Skin of body (tissue), 2 donors: Measurements from ENCODE around the gene POLA1. TPM values are rescaled to one million over a fixed set of nuclear protein-coding genes. Genes with fewer than 3 reads are reported as not detected.

Experiments
- DNase-seq: peaks from one replicate; lab custom pipeline; 2025; lab: John Stamatoyannopoulos, UW
- total RNA-seq: library from RNA; depleted of rRNA; stranded (reverse); fragments of >200 nt; gene quantifications from one replicate; pipeline ENCODE4 v1.2.3, GENCODE V29; 2014

POLA1 gene
- total RNA-seq, 1 donor from 2014 or later, result 24.1 TPM

GRCh38 chrX:24963823-24964222 lies 270.1 kb downstream of the POLA1 start:
- no peak for DNase-seq

- no peak for DNase-seq
These were observed 271.7 kb downstream of the POLA1 start for GRCh38 chrX:24965372-24965771.

GRCh38 chrX:24969812-24970211 lies 276.1 kb downstream of the POLA1 start:
- DNase-seq, result no peak

GRCh38 chrX:24979081-24979480 lies 285.4 kb downstream of the POLA1 start:
- no peak for DNase-seq

- DNase-seq, result no peak
These were observed 287.3 kb downstream of the POLA1 start for GRCh38 chrX:24981030-24981429.

DNA sequence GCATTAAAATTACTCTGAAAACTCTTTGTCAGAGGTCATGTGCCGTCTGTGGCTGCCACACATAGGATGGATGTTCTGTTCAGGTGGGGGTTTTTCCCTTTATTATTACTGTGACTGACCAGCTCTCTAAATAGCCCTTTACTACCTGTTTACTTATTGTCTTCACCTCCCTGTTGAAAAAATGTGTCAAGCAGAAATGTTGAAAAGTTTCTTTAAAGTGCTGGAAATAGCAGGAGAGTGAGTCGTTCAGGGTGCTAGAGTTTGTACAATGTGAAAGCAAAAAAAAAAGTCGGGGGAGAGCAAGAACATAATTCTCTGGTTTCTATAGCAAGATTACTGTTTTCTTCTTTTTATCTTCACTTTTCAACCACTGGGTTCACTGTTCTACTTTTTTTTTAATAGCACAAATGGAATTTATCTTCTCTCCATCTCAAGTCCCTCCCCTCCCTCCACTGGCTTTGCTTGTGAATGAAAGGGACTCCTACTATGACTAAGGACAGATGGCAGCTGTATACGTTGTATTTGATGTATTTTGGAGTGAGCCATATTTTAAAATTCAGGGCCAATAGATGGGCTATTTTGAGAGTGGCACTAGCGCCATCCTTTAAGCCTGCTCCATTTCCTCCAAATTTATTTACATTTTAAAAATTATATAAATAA lies 288.7 kb downstream of the POLA1 start:
- no peak for DNase-seq

GRCh38 chrX:24983931-24984330 lies 290.2 kb downstream of the POLA1 start:
- no peak for DNase-seq

DNA sequence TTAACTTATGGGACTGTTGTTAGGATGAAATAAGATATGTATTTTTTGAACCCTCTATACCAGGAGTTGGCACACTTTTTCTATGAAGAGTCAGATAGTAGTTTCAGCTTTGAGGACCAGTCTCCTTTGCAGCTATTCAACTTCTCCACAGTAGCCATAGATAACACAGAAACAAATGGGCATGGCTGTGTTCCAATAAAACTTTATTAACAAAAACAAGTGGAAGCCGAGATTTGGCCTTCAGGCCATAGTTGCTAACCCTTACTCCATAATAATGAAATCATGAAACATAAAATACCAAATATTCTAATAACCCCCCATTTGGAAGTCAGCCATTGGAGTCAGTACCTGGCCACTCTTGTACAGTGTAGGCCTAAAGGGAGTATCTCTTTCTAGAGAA lies 291.4 kb downstream of the POLA1 start:
- DNase-seq, result no peak

- DNase-seq, result no peak
These were observed 294.0 kb downstream of the POLA1 start for GRCh38 chrX:24987731-24988130.

DNA sequence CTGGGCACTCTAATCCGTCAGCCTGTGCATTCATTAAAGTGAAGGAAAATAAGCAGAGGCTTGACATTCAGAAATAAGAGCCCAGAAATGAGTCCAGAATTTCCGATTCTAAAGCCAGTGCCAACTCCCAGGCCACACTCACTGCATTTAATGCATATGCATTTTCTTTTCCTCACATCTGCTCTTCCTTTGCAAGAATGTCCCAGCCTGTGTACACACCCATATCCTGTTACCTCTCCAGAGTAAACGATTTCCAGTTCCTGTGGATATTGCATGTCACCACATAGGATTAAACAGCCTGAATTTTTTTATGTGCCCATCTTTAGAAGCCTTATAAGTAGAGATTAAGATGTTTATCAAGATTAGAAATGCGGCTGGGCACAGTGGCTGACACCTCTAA lies 294.6 kb downstream of the POLA1 start:
- DNase-seq, result no peak

- DNase-seq, result no peak
These were observed 296.8 kb downstream of the POLA1 start for GRCh38 chrX:24990535-24990934.

DNA sequence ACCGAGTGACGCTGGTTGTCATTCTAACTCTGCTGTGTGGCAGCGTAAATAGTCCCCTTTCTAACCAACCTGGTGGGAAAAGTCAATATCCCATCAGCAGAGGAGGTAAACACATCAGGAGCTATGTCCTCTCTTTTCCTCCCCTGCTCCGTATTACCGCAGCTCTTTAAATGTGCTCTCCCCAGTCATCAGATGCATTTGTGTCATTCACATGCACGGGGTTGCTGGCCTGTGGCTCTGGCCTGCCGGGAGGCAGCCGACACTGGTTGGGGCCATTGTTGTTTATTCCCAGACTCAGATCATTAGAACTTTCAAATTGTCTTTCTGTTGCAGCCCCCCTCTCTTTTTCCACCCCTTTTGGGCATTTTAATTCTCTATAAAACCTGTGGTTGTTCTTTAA lies 300.2 kb downstream of the POLA1 start:
- no peak for DNase-seq

- DNase-seq, result no peak
These were observed 302.5 kb downstream of the POLA1 start for GRCh38 chrX:24996096-24996709.

DNA sequence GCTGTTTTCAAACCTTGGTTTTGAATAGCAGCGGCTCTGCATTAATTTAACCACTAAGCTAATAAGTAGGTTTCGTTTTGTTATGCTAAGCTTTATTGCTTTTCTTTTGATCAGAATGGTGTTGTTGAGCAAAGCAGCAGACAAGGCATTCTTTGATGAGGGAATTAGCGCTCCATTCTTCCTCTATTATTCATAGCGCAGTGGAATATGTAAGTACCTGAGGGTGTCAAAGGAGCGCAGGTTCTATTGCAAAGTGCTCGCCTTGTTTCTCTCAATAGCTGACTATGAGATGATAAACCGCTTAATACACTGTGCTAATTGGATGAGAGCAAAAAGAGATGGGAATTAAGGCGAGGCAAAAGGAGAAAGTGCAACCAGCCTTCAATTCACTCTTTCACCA lies 305.8 kb downstream of the POLA1 start:
- no peak for DNase-seq

DNA sequence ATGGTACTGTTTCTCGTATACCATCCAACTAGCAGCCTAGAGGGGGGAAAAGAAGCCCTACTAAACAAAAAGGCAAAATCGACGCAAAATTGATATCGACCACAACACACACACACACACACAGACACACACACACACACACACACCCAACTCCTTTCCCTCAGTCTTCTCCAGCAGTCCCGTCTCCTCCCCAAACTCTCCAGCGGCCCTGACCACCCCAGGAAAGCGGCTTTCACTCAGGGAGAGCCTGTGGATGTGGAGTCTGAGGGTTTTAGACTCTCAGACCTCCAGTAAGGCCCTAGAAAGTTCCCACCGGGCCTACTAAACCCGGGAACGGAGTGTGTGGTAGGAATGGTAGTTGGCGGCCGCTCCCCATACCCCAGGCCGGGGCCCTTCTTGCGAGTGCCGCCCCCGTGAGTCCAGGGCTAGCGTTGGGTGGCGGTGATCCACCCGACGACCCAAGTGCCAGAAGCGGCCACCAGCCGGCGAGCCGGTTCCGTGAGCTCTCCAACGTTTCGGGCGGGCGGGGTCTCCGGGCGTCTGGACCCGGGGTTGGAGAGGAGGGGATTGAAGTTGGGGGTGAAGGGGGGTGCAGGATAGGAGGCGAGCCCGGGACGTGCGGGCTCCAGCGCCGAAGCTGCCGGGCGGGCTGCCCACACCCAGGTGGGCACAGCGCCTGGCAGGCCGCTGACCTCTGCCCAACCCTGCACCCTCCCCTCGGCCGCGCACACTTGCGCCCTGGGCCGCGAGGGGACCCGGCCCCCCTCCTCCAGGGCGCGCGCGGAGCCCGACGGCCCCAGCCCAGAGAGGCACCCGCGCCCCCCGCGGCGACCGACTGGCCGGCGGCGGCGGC lies 308.3 kb downstream of the POLA1 start:
- DNase-seq, result no peak

- no peak for DNase-seq
These were observed 308.9 kb downstream of the POLA1 start for GRCh38 chrX:25002661-25003020.

- DNase-seq, result no peak
These were observed 309.5 kb downstream of the POLA1 start for GRCh38 chrX:25003066-25003849.

GRCh38 chrX:25004040-25004439 lies 310.3 kb downstream of the POLA1 start:
- no peak for DNase-seq

DNA sequence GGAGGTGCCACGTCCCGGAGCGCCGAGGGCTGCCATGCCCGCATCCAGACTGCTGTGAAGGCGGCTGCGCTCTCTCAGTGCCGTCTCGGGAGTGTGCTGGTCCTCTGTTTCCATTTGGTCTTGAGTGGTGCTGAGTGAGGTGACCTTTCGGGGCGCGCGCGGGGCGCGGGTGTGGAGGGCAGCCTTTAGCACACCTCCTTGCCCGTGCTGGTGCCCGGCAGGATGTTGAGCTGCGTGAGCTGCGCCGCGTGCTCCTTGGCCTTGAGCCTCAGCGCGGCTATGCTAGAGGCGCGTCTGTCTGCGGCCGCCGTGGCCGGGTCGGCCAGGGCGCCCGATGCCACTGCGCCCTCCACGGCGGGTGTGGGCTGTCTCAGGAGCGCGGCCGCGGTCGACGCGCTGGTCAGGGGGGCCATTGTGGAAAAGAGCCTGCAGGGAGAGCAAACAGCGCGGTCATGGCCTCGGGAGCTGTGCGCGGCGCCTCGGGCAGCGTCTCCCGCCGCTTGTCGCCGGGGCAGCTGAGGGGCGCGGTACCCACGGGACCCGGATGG lies 310.8 kb downstream of the POLA1 start:
- no peak for DNase-seq

DNA sequence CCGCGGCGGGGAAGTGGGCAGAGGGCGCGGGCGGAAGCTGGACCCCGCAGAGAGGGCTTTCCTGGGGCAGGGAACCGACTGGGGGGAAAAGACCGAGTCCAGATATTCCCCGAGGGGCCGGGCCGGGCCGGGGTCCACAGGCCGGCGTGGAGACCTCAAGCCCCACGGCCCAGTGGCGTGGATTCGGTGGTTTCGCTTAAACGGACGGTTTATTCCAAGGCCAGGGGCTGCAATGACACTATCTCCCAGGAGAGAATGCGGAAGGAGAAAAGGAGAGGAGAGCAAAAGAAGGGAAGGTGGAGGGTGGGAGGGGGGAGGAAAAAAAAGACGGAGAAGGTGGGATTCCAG lies 311.3 kb downstream of the POLA1 start:
- DNase-seq, result no peak

- DNase-seq, result no peak
These were observed 311.9 kb downstream of the POLA1 start for GRCh38 chrX:25005382-25006185.
